Activated gamma-delta T cell (primary cell): ENCODE data around the gene ZNF467.

Experiments
- DNase-seq: peaks from one replicate; lab custom pipeline; 2025; lab: John Stamatoyannopoulos, UW

The ZNF467 gene

GRCh38 chr7:149727053-149727898 lies 46.1 kb downstream of the ZNF467 start:
- DNase-seq: no peak

GRCh38 chr7:149725916-149726315 lies 47.5 kb downstream of the ZNF467 start:
- no peak for DNase-seq

- no peak for DNase-seq
Measured at GRCh38 chr7:149725426-149725821, 48.0 kb downstream of the ZNF467 start.

- no peak for DNase-seq
Measured at GRCh38 chr7:149724661-149725425, 48.5 kb downstream of the ZNF467 start.

GRCh38 chr7:149723795-149724495 lies 49.4 kb downstream of the ZNF467 start:
- DNase-seq: no peak

GRCh38 chr7:149723082-149723767 lies 50.2 kb downstream of the ZNF467 start:
- no peak for DNase-seq

GRCh38 chr7:149722356-149722957 lies 50.9 kb downstream of the ZNF467 start:
- no peak for DNase-seq

GRCh38 chr7:149721084-149721601 lies 52.2 kb downstream of the ZNF467 start:
- DNase-seq: no peak

- DNase-seq: no peak
Measured at GRCh38 chr7:149720372-149721083, 52.9 kb downstream of the ZNF467 start.

- no peak for DNase-seq
Measured at GRCh38 chr7:149719912-149720335, 53.5 kb downstream of the ZNF467 start.

GRCh38 chr7:149719050-149719899 lies 54.1 kb downstream of the ZNF467 start:
- no peak for DNase-seq

- no peak for DNase-seq
Measured at GRCh38 chr7:149718730-149719049, 54.7 kb downstream of the ZNF467 start.

- DNase-seq: no peak
Measured at GRCh38 chr7:149717481-149717880, 55.9 kb downstream of the ZNF467 start.

GRCh38 chr7:149716932-149717307 lies 56.5 kb downstream of the ZNF467 start:
- no peak for DNase-seq

- DNase-seq: no peak
Measured at GRCh38 chr7:149716007-149716931, 57.1 kb downstream of the ZNF467 start.

- DNase-seq: no peak
Measured at GRCh38 chr7:149715476-149715875, 57.9 kb downstream of the ZNF467 start.

- no peak for DNase-seq
Measured at GRCh38 chr7:149714910-149715471, 58.4 kb downstream of the ZNF467 start.
